Keratinocyte (primary cell): ENCODE data around the gene LRP10.
A peak's percentile ranks its signal among the peaks of the same experiment; 100 is the strongest.

Experiments used
- CTCF ChIP-seq, 3 experiments: IDR thresholded peaks in 1 of 3; conservative IDR thresholded peaks in 1 of 3; optimal IDR thresholded peaks in 1 of 3; 2 replicates in 2 of 3; 3 replicates in 1 of 3; pipeline versions ENCODE3 to v1.5.1; 2011; ENCODE audit warnings: low read length in 3 of 3, mild to moderate bottlenecking in 3 of 3, moderate library complexity in 2 of 3, control low read depth in 1 of 3, inconsistent platforms in 1 of 3; ENCODE audit not compliant: insufficient read depth in 2 of 3; ENCODE audit errors: extremely low read depth in 1 of 3
- EZH2 ChIP-seq: IDR thresholded peaks from one replicate; pipeline ENCODE4 v1.6.1; 2012; ENCODE audit warnings: inconsistent platforms, mild to moderate bottlenecking, low read length, moderate library complexity

GRCh38 chr14:22822571-22823098, 48.9 kb upstream of the LRP10 start:
- TF ChIP-seq CTCF (optimal IDR thresholded peaks at IDR 0.05 in 1 of 3, IDR thresholded peaks at IDR 0.05 in 1 of 3, conservative IDR thresholded peaks at IDR 0.05 in 1 of 3; ENCODE audit: extremely low read depth in 1 of 3, insufficient read depth in 2 of 3, low read length in 3 of 3) (peak; percentile 79 to 85 (median 81)), EZH2 (no peak)
